Measurements from ENCODE around the gene SCAF8. TPM values are rescaled to one million over a fixed set of nuclear protein-coding genes. Genes with fewer than 3 reads are reported as not detected.

Gene SCAF8
- total RNA-seq, 2 donors from 2014 or later, result 42.0 to 53.5 TPM

GRCh38 chr6:154835307-154835706 is 102.1 kb downstream of the SCAF8 start:
- WGBS, result 31% methylated on average over 4 of the region's 4 CpGs
- Histone ChIP-seq H3K9me3 (no peaks in the 10 kb centered on the region), H3K4me1 (replicated peaks) (no peaks in the 10 kb centered on the region), H3K36me3 (no peaks in the 10 kb centered on the region), H3K4me3 (no peak overlapping the region), H3K27me3 (replicated peaks; ENCODE audit: insufficient read depth) (no peaks in the 10 kb centered on the region), H3K27ac (no peak overlapping the region)
- TF ChIP-seq POLR2AphosphoS5 (IDR thresholded peaks at IDR 0.05) (no peak), CTCF (IDR thresholded peaks at IDR 0.05) (no peak), POLR2A (IDR thresholded peaks at IDR 0.05) (no peak)
- DNase-seq (ENCODE audit: low spot score), result no peak
- intact Hi-C loops (cut with DNase I), result no loop called here

- DNase-seq (ENCODE audit: low spot score), result no peak
- no peak overlapping the region for H3K4me3 ChIP-seq
- 99% methylated on average over 6 of the region's 6 CpGs for WGBS
- H3K27ac ChIP-seq, result no peak overlapping the region
- H3K27me3 ChIP-seq (replicated peaks; ENCODE audit: insufficient read depth), result no peaks in the 10 kb centered on the region
- no peaks in the 10 kb centered on the region for H3K36me3 ChIP-seq
- H3K4me1 ChIP-seq (replicated peaks), result no peaks in the 10 kb centered on the region
- no peak for TF ChIP-seq CTCF (IDR thresholded peaks at IDR 0.05)
- TF ChIP-seq POLR2A (IDR thresholded peaks at IDR 0.05), result no peak
- no peak for TF ChIP-seq POLR2AphosphoS5 (IDR thresholded peaks at IDR 0.05)
- intact Hi-C loops (cut with DNase I), result no loop called here
- no peaks in the 10 kb centered on the region for H3K9me3 ChIP-seq
These were observed 106.3 kb downstream of the SCAF8 start for GRCh38 chr6:154839546-154839945.

- no peak overlapping the region for H3K27ac ChIP-seq
- intact Hi-C loops (cut with DNase I), result no loop called here
These were observed 107.1 kb downstream of the SCAF8 start for GRCh38 chr6:154840363-154840762.

GRCh38 chr6:154841109-154841508 is 107.9 kb downstream of the SCAF8 start:
- no peak overlapping the region for H3K27ac ChIP-seq
- intact Hi-C loops (cut with DNase I), result no loop called here
- 93% methylated on average over 4 of the region's 4 CpGs for WGBS

More at GRCh38 chr6:154840363-154840762, 107.1 kb downstream of the SCAF8 start:
- WGBS, result 93% methylated on average over 6 of the region's 6 CpGs
- no peak for DNase-seq (ENCODE audit: low spot score)
- TF ChIP-seq POLR2AphosphoS5 (IDR thresholded peaks at IDR 0.05) (no peak), CTCF (IDR thresholded peaks at IDR 0.05) (no peak), POLR2A (IDR thresholded peaks at IDR 0.05) (no peak)
- Histone ChIP-seq H3K27me3 (replicated peaks; ENCODE audit: insufficient read depth) (no peaks in the 10 kb centered on the region), H3K4me3 (no peak overlapping the region), H3K4me1 (replicated peaks) (no peaks in the 10 kb centered on the region), H3K36me3 (no peaks in the 10 kb centered on the region), H3K9me3 (no peaks in the 10 kb centered on the region)

More at GRCh38 chr6:154841109-154841508, 107.9 kb downstream of the SCAF8 start:
- no peak for TF ChIP-seq CTCF (IDR thresholded peaks at IDR 0.05)
- Histone ChIP-seq H3K4me3 (no peak overlapping the region), H3K9me3 (no peaks in the 10 kb centered on the region), H3K4me1 (replicated peaks) (no peaks in the 10 kb centered on the region), H3K36me3 (no peaks in the 10 kb centered on the region), H3K27me3 (replicated peaks; ENCODE audit: insufficient read depth) (no peaks in the 10 kb centered on the region)
- DNase-seq (ENCODE audit: low spot score), result no peak
